A549 (cell line): Measurements from ENCODE around the gene FAM181A.

Experiments used
- BHLHE40 ChIP-seq: IDR thresholded peaks from 2 replicates; pipeline ENCODE4 v1.6.1; 2012; ENCODE audit warnings: low read depth, low read length, inconsistent platforms
- EHMT2 ChIP-seq: fragments of 200-600 bp; sonication (generic); IDR thresholded peaks from 2 replicates; pipeline ENCODE4 v1.6.1; 2016; ENCODE audit warnings: antibody characterized with exemption, low read depth, mild to moderate bottlenecking, moderate library complexity
- POLR2A ChIP-seq: IDR thresholded peaks from 2 replicates; pipeline ENCODE4 v1.6.1; 2012; ENCODE audit warnings: mild to moderate bottlenecking, low read length

GRCh38 chr14:93957333-93957710, 30.2 kb downstream of the FAM181A start:
- TF ChIP-seq EHMT2: no peak
- TF ChIP-seq POLR2A: no peak
- TF ChIP-seq BHLHE40: no peak
